GM12865 (cell line): Measurements from ENCODE around the gene FAM89A.
"Not testable (repeated sequence)": the region's sequence is repeated elsewhere in the genome, so short reads cannot be mapped to it uniquely, and the experiment has no call there.

Experiments used
- DNase-seq: peaks from one replicate; pipeline ENCODE4 v3.0.0; 2010; ENCODE audit warnings: low read depth
- H3K4me3 ChIP-seq: 2 replicates; pipeline ENCODE4 v1.5.1; 2011; ENCODE audit warnings: mild to moderate bottlenecking, low read depth, low read length, control low read depth
- TF ChIP-seq, protein P1 (sequence below): IDR thresholded peaks from 2 replicates; pipeline ENCODE4 v1.5.1; 2011; ENCODE audit warnings: low read length, control low read depth, low read depth, inconsistent platforms; ENCODE audit not compliant: insufficient read depth; ENCODE audit errors: missing control alignments

Gene FAM89A

GRCh38 chr1:230987448-230987847 lies 52.6 kb downstream of the FAM89A start:
- TF ChIP-seq, protein P1, sequence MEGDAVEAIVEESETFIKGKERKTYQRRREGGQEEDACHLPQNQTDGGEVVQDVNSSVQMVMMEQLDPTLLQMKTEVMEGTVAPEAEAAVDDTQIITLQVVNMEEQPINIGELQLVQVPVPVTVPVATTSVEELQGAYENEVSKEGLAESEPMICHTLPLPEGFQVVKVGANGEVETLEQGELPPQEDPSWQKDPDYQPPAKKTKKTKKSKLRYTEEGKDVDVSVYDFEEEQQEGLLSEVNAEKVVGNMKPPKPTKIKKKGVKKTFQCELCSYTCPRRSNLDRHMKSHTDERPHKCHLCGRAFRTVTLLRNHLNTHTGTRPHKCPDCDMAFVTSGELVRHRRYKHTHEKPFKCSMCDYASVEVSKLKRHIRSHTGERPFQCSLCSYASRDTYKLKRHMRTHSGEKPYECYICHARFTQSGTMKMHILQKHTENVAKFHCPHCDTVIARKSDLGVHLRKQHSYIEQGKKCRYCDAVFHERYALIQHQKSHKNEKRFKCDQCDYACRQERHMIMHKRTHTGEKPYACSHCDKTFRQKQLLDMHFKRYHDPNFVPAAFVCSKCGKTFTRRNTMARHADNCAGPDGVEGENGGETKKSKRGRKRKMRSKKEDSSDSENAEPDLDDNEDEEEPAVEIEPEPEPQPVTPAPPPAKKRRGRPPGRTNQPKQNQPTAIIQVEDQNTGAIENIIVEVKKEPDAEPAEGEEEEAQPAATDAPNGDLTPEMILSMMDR: no peak
- DNase-seq: no peak
- no peak overlapping the region for H3K4me3 ChIP-seq

- TF ChIP-seq, protein P1: no peak
- DNase-seq: no peak
Observed at GRCh38 chr1:230986976-230987375, 53.1 kb downstream of the FAM89A start.

DNA sequence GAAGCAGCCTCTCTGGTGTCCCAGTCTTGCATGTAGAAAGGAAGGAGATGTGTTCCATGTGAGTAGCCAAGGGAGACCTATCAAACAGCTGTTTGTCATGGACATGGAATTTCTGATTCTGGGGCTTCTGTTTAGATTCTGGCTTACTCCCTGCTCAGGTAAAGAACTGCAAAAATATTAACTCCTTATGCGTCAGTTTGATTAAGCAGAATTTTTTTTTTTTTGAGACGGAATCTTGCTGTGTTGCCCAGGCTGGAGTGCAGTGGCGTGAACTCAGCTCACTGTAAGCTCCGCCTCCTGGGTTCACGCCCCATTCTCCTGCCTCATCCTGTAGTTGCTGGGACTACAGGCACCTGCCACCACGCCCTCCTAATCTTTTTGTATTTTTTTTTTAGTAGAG lies 54.3 kb downstream of the FAM89A start:
- TF ChIP-seq, protein P1: no peak
- DNase-seq: no peak
- H3K4me3 ChIP-seq: no peak overlapping the region

More at GRCh38 chr1:230986976-230987375, 53.1 kb downstream of the FAM89A start:
- no peak overlapping the region for H3K4me3 ChIP-seq

GRCh38 chr1:230984622-230985515 lies 55.2 kb downstream of the FAM89A start:
- not testable (repeated sequence) for H3K4me3 ChIP-seq, DNase-seq

- DNase-seq: no peak
- TF ChIP-seq, protein P1: no peak
Observed at GRCh38 chr1:230983811-230984210, 56.2 kb downstream of the FAM89A start.

DNA sequence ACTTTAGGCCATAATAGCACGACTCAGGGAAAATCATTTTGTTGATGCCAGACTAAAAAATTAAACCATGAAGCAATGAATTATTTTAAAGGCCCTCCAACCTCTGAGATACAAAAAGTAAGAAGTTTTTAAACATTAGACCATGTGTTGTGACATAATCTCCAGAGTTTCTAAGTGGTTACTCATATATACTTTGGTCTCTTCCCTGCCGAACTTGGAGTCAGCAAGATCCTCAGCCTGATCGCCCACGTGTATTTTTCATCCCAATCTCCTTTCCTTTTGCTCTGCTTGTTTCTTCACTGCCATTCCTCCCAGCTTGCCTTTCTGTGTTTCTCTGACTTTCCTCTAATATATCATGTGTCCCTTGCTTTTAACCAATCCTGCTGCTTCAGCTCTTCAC lies 57.4 kb downstream of the FAM89A start:
- H3K4me3 ChIP-seq: no peak overlapping the region
- TF ChIP-seq, protein P1: no peak
- no peak for DNase-seq

More at GRCh38 chr1:230983811-230984210, 56.2 kb downstream of the FAM89A start:
- H3K4me3 ChIP-seq: no peak overlapping the region

GRCh38 chr1:230979952-230980351 lies 60.1 kb downstream of the FAM89A start:
- TF ChIP-seq, protein P1: no peak
- peak; percentile 22 for DNase-seq
- peak overlapping the region; percentile 68 for H3K4me3 ChIP-seq
